ENCODE measurements around the gene PPM1J.

DNA sequence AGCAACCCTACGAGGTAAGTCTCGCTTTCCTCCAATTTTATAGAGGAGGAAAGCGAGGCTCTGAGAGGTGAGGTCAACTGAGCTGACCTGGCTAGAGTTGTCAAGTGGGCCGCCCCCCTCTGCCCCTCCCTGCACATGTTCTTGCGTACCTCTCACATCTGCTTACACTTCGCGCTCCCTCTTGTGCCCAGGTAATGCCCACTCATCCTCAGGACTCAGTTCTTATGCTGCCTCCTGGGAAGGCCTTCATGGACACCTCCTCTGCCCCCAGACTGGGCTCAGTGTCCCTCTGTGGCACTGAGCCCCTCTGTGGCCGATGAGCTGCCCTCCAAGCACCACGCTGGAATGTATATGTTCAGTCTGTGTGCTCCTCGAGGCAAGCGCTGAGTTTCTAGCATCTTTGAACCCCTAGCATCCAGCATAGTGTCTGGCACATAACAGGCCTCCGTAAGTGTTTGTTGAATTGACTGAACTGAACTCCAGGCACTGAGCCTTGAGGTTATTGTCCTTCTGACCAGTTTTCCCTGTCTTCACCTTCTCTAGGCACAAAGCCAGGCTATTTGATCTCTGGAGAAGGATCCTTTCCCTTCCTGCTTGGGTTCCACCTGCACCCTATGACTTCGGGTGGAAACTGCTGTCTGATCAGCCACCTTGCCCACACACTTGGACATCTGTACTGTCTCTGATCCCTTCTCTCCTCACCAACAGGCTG lies 27.2 kb downstream of the PPM1J start:
- no peak for TF ChIP-seq POLR2AphosphoS5 (IDR thresholded peaks at IDR 0.05; ENCODE audit: low read depth, low read length)
- no peak for TF ChIP-seq TAF1 (IDR thresholded peaks at IDR 0.05; ENCODE audit: borderline replicate concordance, low read depth, low read length)
- no peak for TF ChIP-seq TCF12 (IDR thresholded peaks at IDR 0.05)
- TF ChIP-seq ZBTB33 (IDR thresholded peaks at IDR 0.05; ENCODE audit: borderline replicate concordance, low read depth): no peak
- TF ChIP-seq GABPA (IDR thresholded peaks at IDR 0.05; ENCODE audit: low read depth): no peak
- no peak for TF ChIP-seq CTCF (IDR thresholded peaks at IDR 0.05)
- no peak for TF ChIP-seq REST (IDR thresholded peaks at IDR 0.05; ENCODE audit: low read depth, low read length)
- TF ChIP-seq, protein P1, sequence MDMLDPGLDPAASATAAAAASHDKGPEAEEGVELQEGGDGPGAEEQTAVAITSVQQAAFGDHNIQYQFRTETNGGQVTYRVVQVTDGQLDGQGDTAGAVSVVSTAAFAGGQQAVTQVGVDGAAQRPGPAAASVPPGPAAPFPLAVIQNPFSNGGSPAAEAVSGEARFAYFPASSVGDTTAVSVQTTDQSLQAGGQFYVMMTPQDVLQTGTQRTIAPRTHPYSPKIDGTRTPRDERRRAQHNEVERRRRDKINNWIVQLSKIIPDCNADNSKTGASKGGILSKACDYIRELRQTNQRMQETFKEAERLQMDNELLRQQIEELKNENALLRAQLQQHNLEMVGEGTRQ (IDR thresholded peaks at IDR 0.05; ENCODE audit: borderline replicate concordance, low read depth, low read length): no peak
- TF ChIP-seq EP300 (IDR thresholded peaks at IDR 0.05; ENCODE audit: borderline replicate concordance in 1 of 2, low read depth in 1 of 2, low read length in 1 of 2): no peak
- no peak for TF ChIP-seq MEF2A (IDR thresholded peaks at IDR 0.05; ENCODE audit: borderline replicate concordance, low read depth)
- TF ChIP-seq YY1 (IDR thresholded peaks at IDR 0.05; ENCODE audit: low read depth): no peak
- no peak for TF ChIP-seq RCOR1 (IDR thresholded peaks at IDR 0.05; ENCODE audit: low read length)

All from SK-N-SH (cell line).